Upper lobe of left lung (tissue), 4 donors: Measurements from ENCODE around the gene NT5DC4.

ENCODE experiments used
- POLR2A ChIP-seq, 4 donors: fragments of 450-650 bp; IDR thresholded peaks; one replicate each; pipeline ENCODE4 v1.5.1; 2016 to 2017; ENCODE audit warnings: antibody characterized with exemption in 4 of 4, mild to moderate bottlenecking in 2 of 4
- TF ChIP-seq, protein P1 (sequence below), 6 experiments: fragments of 450-650 bp in 4 of 6; fragments of 200-600 bp in 2 of 6; sonication (generic) in 2 of 6; IDR thresholded peaks; one replicate each; pipeline ENCODE4 v1.5.1; 2016 to 2019; ENCODE audit warnings: antibody characterized with exemption in 6 of 6

DNA sequence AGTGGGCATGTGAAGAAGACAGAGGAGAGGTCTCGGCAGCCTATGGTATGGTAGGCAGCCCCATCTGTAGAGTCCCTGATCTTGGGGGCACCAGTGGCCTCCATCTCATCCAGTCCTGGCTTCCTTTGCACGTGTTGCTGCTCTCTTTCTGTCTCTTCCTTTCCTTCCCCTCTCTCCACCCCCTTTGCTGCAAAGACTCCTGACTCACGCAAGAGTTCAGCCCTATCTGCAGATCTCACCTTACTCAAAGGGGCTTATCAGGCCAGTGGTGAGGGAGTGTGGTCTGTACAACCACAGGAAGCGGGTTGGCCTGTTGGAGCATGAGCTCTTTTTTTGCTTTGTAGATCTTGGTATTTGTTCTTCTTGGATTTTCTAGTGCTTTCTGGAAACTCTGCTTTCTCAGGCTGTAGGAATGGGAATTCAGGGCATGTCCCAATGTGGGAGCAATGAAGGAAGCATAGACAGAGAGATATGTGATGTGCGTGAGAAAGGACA is 14.6 kb upstream of the NT5DC4 start:
- TF ChIP-seq, protein P1, sequence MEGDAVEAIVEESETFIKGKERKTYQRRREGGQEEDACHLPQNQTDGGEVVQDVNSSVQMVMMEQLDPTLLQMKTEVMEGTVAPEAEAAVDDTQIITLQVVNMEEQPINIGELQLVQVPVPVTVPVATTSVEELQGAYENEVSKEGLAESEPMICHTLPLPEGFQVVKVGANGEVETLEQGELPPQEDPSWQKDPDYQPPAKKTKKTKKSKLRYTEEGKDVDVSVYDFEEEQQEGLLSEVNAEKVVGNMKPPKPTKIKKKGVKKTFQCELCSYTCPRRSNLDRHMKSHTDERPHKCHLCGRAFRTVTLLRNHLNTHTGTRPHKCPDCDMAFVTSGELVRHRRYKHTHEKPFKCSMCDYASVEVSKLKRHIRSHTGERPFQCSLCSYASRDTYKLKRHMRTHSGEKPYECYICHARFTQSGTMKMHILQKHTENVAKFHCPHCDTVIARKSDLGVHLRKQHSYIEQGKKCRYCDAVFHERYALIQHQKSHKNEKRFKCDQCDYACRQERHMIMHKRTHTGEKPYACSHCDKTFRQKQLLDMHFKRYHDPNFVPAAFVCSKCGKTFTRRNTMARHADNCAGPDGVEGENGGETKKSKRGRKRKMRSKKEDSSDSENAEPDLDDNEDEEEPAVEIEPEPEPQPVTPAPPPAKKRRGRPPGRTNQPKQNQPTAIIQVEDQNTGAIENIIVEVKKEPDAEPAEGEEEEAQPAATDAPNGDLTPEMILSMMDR (IDR thresholded peaks at IDR 0.05) = no peak
- no peak for TF ChIP-seq POLR2A (IDR thresholded peaks at IDR 0.05)
